ENCODE data around the gene TSSK6.

TSSK6 gene

GRCh38 chr19:19465436-19466070, 49.8 kb downstream of the TSSK6 start:
- DNase-seq (ENCODE audit: low read depth), result no peak
- no peak overlapping the region for H3K4me3 ChIP-seq (ENCODE audit: low read depth, low read length)
- TF ChIP-seq, protein P1, sequence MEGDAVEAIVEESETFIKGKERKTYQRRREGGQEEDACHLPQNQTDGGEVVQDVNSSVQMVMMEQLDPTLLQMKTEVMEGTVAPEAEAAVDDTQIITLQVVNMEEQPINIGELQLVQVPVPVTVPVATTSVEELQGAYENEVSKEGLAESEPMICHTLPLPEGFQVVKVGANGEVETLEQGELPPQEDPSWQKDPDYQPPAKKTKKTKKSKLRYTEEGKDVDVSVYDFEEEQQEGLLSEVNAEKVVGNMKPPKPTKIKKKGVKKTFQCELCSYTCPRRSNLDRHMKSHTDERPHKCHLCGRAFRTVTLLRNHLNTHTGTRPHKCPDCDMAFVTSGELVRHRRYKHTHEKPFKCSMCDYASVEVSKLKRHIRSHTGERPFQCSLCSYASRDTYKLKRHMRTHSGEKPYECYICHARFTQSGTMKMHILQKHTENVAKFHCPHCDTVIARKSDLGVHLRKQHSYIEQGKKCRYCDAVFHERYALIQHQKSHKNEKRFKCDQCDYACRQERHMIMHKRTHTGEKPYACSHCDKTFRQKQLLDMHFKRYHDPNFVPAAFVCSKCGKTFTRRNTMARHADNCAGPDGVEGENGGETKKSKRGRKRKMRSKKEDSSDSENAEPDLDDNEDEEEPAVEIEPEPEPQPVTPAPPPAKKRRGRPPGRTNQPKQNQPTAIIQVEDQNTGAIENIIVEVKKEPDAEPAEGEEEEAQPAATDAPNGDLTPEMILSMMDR (conservative IDR thresholded peaks at IDR 0.05; ENCODE audit: low read depth, low read length), result no peak

DNA sequence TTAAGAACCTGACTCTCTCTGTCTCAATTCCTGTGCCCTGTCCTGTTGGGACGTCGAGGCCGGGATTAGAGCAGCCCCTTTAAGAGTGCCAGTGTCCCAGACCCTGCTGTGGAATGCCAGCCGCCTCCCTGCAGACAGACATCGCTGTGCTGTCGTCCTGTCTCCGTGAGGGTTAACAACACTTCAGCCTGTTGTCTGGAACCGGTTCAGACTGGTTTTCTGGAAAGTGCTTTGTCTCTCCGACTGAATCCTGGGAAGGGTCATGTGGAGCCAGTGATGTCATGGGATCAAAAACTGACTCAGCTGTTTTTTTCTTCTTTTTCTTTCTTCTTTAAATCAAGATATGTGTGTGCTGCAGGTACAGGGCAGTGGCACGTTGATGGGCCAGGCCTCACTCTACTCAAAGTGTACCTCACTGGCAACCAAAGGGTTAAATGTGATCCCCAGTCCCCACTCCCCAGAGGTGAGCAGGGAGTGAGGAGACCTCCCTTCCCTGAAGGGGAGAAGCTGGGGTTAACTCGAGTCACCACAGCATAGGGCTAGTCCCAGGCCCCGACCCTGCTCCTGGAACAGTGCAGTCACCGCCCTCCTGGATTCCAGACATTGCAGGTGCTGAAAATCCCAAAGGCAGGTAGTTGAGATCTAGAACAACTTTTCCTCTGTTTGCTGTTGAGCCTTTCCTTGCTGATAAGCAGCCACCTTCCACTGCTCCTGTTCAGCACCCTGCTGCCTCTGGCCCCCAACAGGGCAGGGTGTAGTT, 50.8 kb downstream of the TSSK6 start:
- no peak overlapping the region for H3K4me3 ChIP-seq (ENCODE audit: low read depth, low read length)
- TF ChIP-seq, protein P1 (conservative IDR thresholded peaks at IDR 0.05; ENCODE audit: low read depth, low read length), result no peak
- DNase-seq (ENCODE audit: low read depth), result peak; percentile 85

All from choroid plexus epithelial cell (primary cell).